NCI-H128 (cell line): ENCODE results near the gene ARHGEF11.

ENCODE experiments used
- DNase-seq: peaks from one replicate; lab custom pipeline; 2025; ENCODE audit not compliant: unreplicated experiment; lab: John Stamatoyannopoulos, UW

ARHGEF11 gene

GRCh38 chr1:156912861-156913808 lies 132.4 kb downstream of the ARHGEF11 start:
- DNase-seq = no peak

DNA sequence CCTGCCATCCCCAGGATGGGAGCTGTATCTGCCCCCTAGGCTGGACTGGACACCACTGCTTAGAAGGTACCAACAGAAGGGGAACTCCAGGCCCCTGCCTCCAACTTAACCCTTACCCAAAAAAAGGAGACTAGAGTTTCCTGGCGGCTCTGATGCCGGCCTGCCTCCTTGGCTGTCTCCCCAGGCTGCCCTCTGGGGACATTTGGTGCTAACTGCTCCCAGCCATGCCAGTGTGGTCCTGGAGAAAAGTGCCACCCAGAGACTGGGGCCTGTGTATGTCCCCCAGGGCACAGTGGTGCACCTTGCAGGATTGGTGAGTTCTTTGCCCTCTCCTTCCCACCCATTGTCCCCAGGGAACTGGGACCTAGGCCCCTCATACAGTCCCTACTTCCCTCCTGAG lies 133.2 kb downstream of the ARHGEF11 start:
- DNase-seq = no peak

- no peak for DNase-seq
Observed at GRCh38 chr1:156911577-156912298, 133.8 kb downstream of the ARHGEF11 start.

- no peak for DNase-seq
Observed at GRCh38 chr1:156910309-156910782, 135.2 kb downstream of the ARHGEF11 start.

DNA sequence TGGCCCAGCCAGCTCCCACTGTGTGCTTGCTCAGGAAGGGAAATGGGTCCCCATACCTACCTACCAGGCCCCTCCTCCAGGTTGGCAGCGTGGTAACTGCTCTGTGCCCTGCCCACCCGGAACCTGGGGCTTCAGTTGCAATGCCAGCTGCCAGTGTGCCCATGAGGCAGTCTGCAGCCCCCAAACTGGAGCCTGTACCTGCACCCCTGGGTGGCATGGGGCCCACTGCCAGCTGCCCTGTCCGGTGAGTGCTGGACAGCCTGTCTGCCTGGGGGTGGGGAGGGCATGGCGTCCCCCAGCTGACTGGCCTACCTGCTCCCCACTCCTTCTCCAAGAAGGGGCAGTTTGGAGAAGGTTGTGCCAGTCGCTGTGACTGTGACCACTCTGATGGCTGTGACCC lies 135.9 kb downstream of the ARHGEF11 start:
- no peak for DNase-seq

DNA sequence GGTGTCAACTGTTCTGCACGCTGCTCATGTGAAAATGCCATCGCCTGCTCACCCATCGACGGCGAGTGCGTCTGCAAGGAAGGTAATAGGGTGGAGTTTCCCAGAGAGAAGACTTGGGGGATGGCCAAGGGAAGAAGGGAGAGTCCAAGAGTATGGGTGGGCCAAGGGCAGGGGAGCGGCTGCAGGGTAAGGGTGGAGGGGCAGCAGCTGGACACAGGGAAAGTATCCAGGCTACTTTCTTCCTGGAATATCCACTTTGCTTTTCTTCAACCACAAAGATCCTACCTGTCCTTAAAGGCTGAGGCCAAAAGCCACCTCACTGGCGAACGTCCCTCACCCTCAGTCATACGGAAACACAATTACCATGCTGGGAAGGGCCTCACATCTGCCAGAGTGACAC lies 136.6 kb downstream of the ARHGEF11 start:
- DNase-seq = no peak

DNA sequence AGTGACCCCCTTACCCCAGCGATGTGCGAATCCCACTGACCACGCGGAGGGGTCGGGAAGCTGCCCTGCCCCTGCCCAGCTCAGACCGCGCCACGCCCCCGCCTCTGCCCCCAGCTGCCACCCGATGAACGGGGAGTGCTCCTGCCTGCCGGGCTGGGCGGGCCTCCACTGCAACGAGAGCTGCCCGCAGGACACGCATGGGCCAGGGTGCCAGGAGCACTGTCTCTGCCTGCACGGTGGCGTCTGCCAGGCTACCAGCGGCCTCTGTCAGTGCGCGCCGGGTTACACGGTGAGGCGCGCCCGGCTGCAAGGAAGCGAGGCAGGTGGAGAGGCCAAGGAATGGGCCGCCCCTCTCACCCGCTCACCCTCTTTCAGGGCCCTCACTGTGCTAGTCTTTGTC lies 137.0 kb downstream of the ARHGEF11 start:
- no peak for DNase-seq

DNA sequence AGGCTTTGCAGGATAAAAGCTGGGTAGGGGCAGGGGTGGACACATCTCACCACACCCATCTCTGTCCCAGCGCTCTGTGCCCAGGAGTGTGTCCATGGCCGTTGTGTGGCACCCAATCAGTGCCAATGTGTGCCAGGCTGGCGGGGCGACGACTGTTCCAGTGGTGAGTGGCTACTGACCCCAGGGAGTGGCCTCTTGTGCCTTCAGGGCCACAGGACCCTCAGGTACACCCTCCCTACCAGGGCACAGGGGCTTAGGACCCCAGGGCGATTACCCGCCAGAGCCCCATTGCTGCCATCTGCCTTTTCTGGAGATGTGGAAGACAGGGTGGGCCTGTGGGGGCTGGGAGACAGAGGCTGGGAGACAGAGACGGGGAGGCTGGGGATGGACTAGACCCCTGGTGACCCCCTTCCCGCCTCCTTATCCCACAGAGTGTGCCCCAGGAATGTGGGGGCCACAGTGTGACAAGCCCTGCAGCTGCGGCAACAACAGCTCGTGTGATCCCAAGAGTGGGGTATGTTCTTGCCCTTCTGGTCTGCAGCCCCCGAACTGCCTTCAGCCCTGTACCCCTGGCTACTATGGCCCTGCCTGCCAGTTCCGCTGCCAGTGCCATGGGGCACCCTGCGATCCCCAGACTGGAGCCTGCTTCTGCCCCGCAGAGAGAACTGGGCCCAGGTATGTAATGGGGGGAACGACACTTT lies 139.2 kb downstream of the ARHGEF11 start:
- no peak for DNase-seq

DNA sequence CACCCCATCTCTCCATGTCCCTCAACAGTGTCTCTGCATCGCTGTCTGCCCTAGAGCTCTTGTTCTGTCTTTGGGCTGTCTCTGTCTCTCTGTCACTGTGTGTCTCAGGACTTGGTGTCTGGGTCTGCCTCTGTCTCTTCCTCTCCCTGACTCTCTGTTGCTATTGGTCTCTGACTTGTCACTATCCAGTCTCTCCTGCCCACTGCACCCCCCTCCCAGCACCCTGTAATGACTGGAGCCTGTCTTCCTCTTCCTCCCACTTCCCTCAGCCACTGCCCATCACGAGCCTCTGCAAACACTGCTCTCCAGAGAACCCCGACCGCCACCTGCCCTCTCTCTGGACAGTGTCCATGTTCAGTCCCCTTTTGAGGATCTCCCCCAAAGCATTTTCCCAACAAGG lies 139.9 kb downstream of the ARHGEF11 start:
- DNase-seq = no peak

DNA sequence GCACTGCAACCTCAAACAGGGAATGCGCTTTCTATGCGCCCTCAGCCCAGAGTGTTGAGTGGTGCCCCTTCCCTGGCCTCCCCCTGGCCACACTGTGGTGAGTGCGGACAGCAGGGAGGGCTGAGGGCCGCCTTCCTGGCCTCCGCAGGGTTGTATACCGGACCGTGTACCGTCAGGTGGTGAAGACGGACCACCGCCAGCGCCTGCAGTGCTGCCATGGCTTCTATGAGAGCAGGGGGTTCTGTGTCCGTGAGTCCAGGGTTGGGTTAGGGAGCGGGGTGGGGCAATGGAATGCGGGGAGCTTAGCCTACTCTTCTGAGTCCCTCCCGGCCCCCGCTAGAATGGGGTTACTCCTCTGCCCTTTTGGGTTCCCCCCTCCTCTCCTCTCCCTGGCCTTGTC lies 140.4 kb downstream of the ARHGEF11 start:
- DNase-seq = no peak

DNA sequence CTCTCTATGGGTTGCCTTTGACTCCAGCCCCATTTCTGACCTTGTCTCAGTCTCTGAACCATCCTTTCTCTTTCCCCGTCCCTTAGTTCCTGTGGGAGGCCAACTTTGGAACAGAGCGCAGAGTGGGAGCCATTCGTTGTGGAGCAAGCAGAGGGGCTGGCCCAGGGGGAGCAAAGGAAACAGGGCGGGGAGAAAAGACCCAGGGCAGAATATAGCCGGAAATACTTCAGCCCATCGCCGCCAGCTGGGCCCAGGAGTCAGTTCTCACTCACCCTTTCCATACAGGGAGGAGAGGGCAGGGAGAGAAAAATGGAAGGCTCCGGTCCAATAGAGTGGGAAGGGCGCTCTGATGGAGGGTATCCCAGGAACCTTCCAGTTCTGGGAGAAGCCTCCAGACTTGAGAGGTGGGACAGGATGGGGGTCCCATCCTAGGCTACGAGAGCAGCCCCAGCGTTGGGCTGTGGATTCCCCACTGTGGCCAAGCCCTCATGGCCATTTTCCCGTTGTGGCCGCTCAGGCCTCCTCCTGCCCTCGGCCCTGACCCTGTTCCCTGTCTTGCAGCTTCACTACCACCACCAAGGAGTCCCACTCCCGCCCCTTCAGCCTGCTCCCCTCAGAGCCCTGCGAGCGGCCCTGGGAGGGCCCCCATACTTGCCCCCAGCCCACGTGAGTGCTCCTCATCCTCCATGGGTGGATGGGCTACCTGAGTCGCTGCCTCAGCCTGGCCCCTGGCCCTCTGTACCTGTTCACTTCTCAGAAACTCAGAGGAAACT lies 141.2 kb downstream of the ARHGEF11 start:
- no peak for DNase-seq

DNA sequence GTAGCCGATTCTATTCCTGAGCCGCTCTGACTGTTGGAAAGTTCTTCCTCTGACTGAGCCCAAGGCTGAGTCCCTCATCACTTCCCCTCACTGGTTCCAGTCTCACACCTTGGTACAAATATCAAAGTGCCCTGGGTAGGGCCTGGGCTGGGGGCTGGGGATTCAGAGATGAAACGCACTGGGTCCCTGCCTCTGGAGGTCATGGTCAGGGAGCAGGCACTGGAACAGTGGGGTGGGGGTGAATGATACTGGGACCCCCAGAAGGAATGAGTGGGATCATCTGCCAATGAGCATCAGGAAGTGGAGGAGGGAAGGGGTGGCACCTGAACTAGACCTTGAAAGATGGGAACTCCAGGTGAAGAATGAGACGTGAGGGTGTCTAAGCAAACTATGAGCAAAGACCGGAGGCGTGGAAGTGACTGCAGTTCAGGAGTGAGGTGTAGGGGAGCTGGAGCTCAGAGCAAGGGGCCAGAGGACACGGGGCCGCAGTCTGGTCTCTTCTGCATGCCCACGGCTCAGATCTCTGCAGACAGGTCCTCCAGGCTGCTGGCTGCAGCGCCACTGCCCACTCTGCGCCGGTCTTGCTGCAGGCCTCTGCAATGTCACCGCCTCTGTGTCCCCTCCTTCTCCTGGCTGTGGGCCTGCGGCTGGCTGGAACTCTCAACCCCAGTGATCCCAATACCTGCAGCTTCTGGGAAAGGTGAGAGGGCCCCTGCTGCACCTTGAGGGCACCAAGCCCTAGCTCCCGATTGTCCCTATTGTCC lies 142.0 kb downstream of the ARHGEF11 start:
- no peak for DNase-seq

GRCh38 chr1:156901966-156902915 lies 143.3 kb downstream of the ARHGEF11 start:
- DNase-seq = no peak

DNA sequence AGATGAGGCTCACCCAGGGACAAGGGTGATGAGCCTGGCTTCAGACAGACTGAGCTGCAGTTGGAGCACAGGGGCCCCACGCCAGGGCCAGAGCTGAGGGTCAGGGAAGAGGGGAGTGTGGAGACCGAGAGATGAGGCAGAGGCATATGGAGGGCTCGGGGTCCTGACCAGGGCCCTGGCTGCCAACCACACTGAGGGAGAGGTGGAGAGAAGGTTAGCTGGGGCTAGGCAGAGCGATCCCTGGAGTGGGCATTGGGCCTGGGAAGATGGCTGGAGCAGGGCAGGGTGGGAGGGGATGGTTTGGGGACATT lies 144.0 kb downstream of the ARHGEF11 start:
- DNase-seq = no peak

GRCh38 chr1:156900896-156901589 lies 144.5 kb downstream of the ARHGEF11 start:
- DNase-seq = no peak

DNA sequence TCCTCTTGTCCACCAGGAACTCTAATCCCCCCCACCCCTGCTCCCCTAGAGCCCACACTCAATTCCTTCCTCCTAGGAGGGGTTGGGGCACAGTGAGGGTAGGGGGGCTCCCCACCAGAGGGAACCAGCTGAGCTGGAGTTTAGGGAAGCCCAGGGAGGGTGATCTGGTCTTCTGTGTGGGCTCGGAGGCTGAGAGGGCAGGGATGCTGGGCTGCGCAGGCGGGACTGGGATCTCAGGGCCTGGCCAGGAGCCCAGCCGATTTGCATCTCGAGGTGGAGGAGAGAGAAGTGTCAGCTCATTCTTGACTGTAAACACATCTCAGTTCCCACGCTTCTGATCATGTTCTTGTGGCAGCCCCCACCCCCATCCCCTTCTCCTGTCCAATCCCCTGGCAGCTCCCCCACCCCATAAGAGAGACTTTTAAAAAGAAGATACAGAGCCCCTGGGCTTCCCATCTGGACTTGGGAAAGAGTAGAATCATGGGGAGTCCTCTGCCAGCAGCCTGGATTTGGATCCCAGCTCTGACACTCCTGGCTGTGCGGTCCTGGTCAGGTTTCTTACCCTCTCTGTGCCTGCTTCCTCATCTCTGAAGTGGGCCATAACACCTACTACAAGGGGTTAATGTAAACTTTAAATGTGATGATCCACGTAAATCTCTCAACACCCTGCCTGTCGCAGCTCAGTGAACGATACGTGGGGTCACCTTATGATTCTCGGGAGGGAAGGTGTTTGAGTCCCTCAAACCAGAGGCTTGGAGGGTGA lies 145.4 kb downstream of the ARHGEF11 start:
- DNase-seq = no peak

- no peak for DNase-seq
Observed at GRCh38 chr1:156898971-156899664, 146.4 kb downstream of the ARHGEF11 start.
